Hepatocyte (in vitro differentiated cells): ENCODE data around the gene FPR2.

Experiments
- CTCF ChIP-seq: fragments of 200-600 bp; sonication (generic); IDR thresholded peaks from 2 replicates; pipeline ENCODE4 v1.5.1; 2016; ENCODE audit warnings: antibody characterized with exemption, mild to moderate bottlenecking; ENCODE audit not compliant: poor library complexity
- EZH2 ChIP-seq: fragments of 200-600 bp; sonication (generic); IDR thresholded peaks from 2 replicates; pipeline ENCODE4 v1.6.1; 2016; ENCODE audit warnings: antibody characterized with exemption, mild to moderate bottlenecking, borderline replicate concordance

GRCh38 chr19:51788029-51788428 is 27.0 kb downstream of the FPR2 start:
- TF ChIP-seq CTCF (no peak), EZH2 (no peak)
